HEK293 (cell line): ENCODE results near the gene ZCCHC17.

Experiments
- CTCF ChIP-seq: fragments of 450-650 bp; formaldehyde crosslinking; IDR thresholded peaks from 2 replicates; pipeline ENCODE4 v1.5.1; 2016; ENCODE audit warnings: missing biosample characterization, missing genetic modification characterization
- INSM2 ChIP-seq: fragments of 450-650 bp; formaldehyde crosslinking; IDR thresholded peaks from 2 replicates; pipeline ENCODE4 v1.5.1; 2016; ENCODE audit warnings: missing biosample characterization, missing genetic modification characterization
- MYNN ChIP-seq: fragments of 450-650 bp; formaldehyde crosslinking; IDR thresholded peaks from 2 replicates; pipeline ENCODE4 v1.5.1; 2016; ENCODE audit warnings: missing biosample characterization, missing genetic modification characterization, borderline replicate concordance
- MZF1 ChIP-seq: fragments of 450-650 bp; formaldehyde crosslinking; IDR thresholded peaks from 2 replicates; pipeline ENCODE4 v1.5.1; 2017; ENCODE audit warnings: missing biosample characterization, missing genetic modification characterization, borderline replicate concordance
- PATZ1 ChIP-seq: fragments of 450-650 bp; formaldehyde crosslinking; IDR thresholded peaks from 2 replicates; pipeline ENCODE4 v1.5.1; 2016; ENCODE audit warnings: missing biosample characterization, missing genetic modification characterization
- PBX3 ChIP-seq: sonication (generic); formaldehyde crosslinking; IDR thresholded peaks from 2 replicates; pipeline ENCODE4 v1.8.1; 2022; ENCODE audit warnings: mild to moderate bottlenecking, moderate library complexity, missing genetic modification reagents
- PRDM10 ChIP-seq: fragments of 450-650 bp; formaldehyde crosslinking; IDR thresholded peaks from 2 replicates; pipeline ENCODE4 v1.5.1; 2016; ENCODE audit warnings: missing biosample characterization, missing genetic modification characterization
- REST ChIP-seq: fragments of 450-650 bp; formaldehyde crosslinking; IDR thresholded peaks from 2 replicates; pipeline ENCODE4 v1.5.1; 2016; ENCODE audit warnings: missing biosample characterization, missing genetic modification characterization
- SETDB1 ChIP-seq: IDR thresholded peaks from one replicate; pipeline ENCODE4 v1.6.1; 2017; ENCODE audit warnings: mild to moderate bottlenecking, low read length, moderate library complexity, mixed read lengths; ENCODE audit not compliant: insufficient read length
- ZBTB1 ChIP-seq: fragments of 450-650 bp; formaldehyde crosslinking; IDR thresholded peaks from 2 replicates; pipeline ENCODE4 v1.5.1; 2016; ENCODE audit warnings: missing biosample characterization, missing genetic modification characterization
- ZNF121 ChIP-seq: fragments of 450-650 bp; formaldehyde crosslinking; IDR thresholded peaks from 2 replicates; pipeline ENCODE4 v1.5.1; 2016; ENCODE audit warnings: missing biosample characterization, missing genetic modification characterization
- ZNF324 ChIP-seq: fragments of 450-650 bp; formaldehyde crosslinking; IDR thresholded peaks from 2 replicates; pipeline ENCODE4 v1.5.1; 2016; ENCODE audit warnings: missing biosample characterization, missing genetic modification characterization
- ZNF530 ChIP-seq: fragments of 450-650 bp; formaldehyde crosslinking; IDR thresholded peaks from 2 replicates; pipeline ENCODE4 v1.5.1; 2016; ENCODE audit warnings: low read depth, missing biosample characterization, missing genetic modification characterization

GRCh38 chr1:31289021-31289420 is 7.8 kb upstream of the ZCCHC17 start:
- TF ChIP-seq PBX3 (CRISPR knock-in tag), result no peak
- TF ChIP-seq CTCF (tag by site-specific recombination), result no peak
- TF ChIP-seq REST (tag by site-specific recombination), result no peak
- TF ChIP-seq PATZ1 (tag by site-specific recombination), result no peak
- no peak for TF ChIP-seq SETDB1
- TF ChIP-seq PRDM10, result no peak
- no peak for TF ChIP-seq ZNF121 (tag by site-specific recombination)
- no peak for TF ChIP-seq MYNN (tag by site-specific recombination)
- TF ChIP-seq MZF1, result no peak
- TF ChIP-seq INSM2 (tag by site-specific recombination), result no peak
- TF ChIP-seq ZNF324, result no peak
- no peak for TF ChIP-seq ZNF530
- no peak for TF ChIP-seq ZBTB1 (tag by site-specific recombination)
